Hepatocyte (in vitro differentiated cells): Measurements from ENCODE around the gene CACNA1C. TPM values are rescaled to one million over a fixed set of nuclear protein-coding genes. Genes with fewer than 3 reads are reported as not detected.

ENCODE experiments used
- DNase-seq: peaks from one replicate; pipeline ENCODE4 v3.0.0-alpha.2; 2016; ENCODE audit warnings: low spot score
- H2AFZ ChIP-seq: fragments of 200-600 bp; sonication (generic); 2 replicates; pipeline ENCODE4 v1.6.0; 2016; ENCODE audit warnings: antibody characterized with exemption, mild to moderate bottlenecking
- H3K27ac ChIP-seq: fragments of 200-600 bp; sonication (generic); 2 replicates; pipeline ENCODE4 v1.5.1; 2016; ENCODE audit warnings: mild to moderate bottlenecking
- H3K27me3 ChIP-seq: fragments of 200-600 bp; sonication (generic); 2 replicates; pipeline ENCODE4 v1.6.1; 2016
- H3K36me3 ChIP-seq: fragments of 200-600 bp; sonication (generic); replicated peaks from 2 replicates; pipeline ENCODE4 v1.5.1; 2016; ENCODE audit warnings: low read depth; ENCODE audit not compliant: insufficient read depth
- H3K4me1 ChIP-seq: fragments of 200-600 bp; sonication (generic); 2 replicates; pipeline ENCODE4 v1.5.1; 2016; ENCODE audit warnings: mild to moderate bottlenecking, moderate library complexity; ENCODE audit not compliant: insufficient read depth
- H3K4me2 ChIP-seq: fragments of 200-600 bp; sonication (generic); 2 replicates; pipeline ENCODE4 v1.6.0; 2016
- H3K4me3 ChIP-seq: fragments of 200-600 bp; sonication (generic); 2 replicates; pipeline ENCODE4 v1.5.1; 2016; ENCODE audit warnings: mild to moderate bottlenecking
- H3K79me2 ChIP-seq: fragments of 200-600 bp; sonication (generic); 2 replicates; pipeline ENCODE4 v1.6.0; 2017; ENCODE audit warnings: mild to moderate bottlenecking
- H3K9me2 ChIP-seq: fragments of 200-600 bp; sonication (generic); replicated peaks from 2 replicates; pipeline ENCODE4 v1.6.0; 2017; ENCODE audit warnings: mild to moderate bottlenecking; ENCODE audit not compliant: insufficient read depth
- H3K9me3 ChIP-seq: fragments of 200-600 bp; sonication (generic); 2 replicates; pipeline ENCODE4 v1.5.1; 2016; ENCODE audit warnings: low read depth, mild to moderate bottlenecking
- H4K20me1 ChIP-seq: fragments of 200-600 bp; sonication (generic); 2 replicates; pipeline ENCODE4 v1.6.0; 2016; ENCODE audit warnings: mild to moderate bottlenecking; ENCODE audit not compliant: insufficient read depth, poor library complexity, severe bottlenecking
- CTCF ChIP-seq: fragments of 200-600 bp; sonication (generic); IDR thresholded peaks from 2 replicates; pipeline ENCODE4 v1.5.1; 2016; ENCODE audit warnings: antibody characterized with exemption, mild to moderate bottlenecking; ENCODE audit not compliant: poor library complexity
- EZH2 ChIP-seq: fragments of 200-600 bp; sonication (generic); IDR thresholded peaks from 2 replicates; pipeline ENCODE4 v1.6.1; 2016; ENCODE audit warnings: antibody characterized with exemption, mild to moderate bottlenecking, borderline replicate concordance
- EZH2phosphoT487 ChIP-seq: fragments of 200-600 bp; sonication (generic); IDR thresholded peaks from one replicate; pipeline ENCODE4 v1.6.1; 2018; ENCODE audit warnings: antibody characterized with exemption, mild to moderate bottlenecking, low read depth, moderate library complexity; ENCODE audit not compliant: unreplicated experiment, severe bottlenecking
- WGBS: methylation state at CpG from one replicate; pipeline ENCODE4 v1.1.6; 2016; ENCODE audit warnings: low lambda C conversion rate; ENCODE audit errors: missing lambda C conversion rate; 5-methylcytosine and 5-hydroxymethylcytosine counted together
- polyA plus RNA-seq: library from polyadenylated mRNA; unstranded; fragments of >200 nt; fragmentation: Nextera tagmentation; extraction: Ambion mirVana; gene quantifications from 2 replicates; pipeline ENCODE4 v1.2.1, GENCODE V29; 2016
- total RNA-seq: library from RNA; depleted of rRNA; stranded (reverse); fragments of >200 nt; gene quantifications from 2 replicates; pipeline ENCODE4 v1.2.3, GENCODE V29; 2014

The CACNA1C gene
- total and polyA plus RNA-seq, 2 experiments from 2014 or later = 3.2 to 4.0 TPM

- WGBS = 95% methylated on average over 3 of the region's 3 CpGs
- TF ChIP-seq EZH2 (no peak), CTCF (no peak), EZH2phosphoT487 (no peak)
- Histone ChIP-seq H2AFZ (no peak overlapping the region), H3K9me2 (no peaks in the 10 kb centered on the region), H3K9me3 (no peaks in the 10 kb centered on the region), H3K4me1 (no peaks in the 10 kb centered on the region), H3K36me3 (no peaks in the 10 kb centered on the region), H3K4me3 (no peak overlapping the region), H4K20me1 (no peaks in the 10 kb centered on the region), H3K27me3 (no peaks in the 10 kb centered on the region), H3K79me2 (no peaks in the 10 kb centered on the region), H3K27ac (no peak overlapping the region), H3K4me2 (no peak overlapping the region)
- DNase-seq = no peak
Measured at GRCh38 chr12:2233034-2233433, 180.2 kb downstream of the CACNA1C start.

GRCh38 chr12:2234091-2234490 is 181.3 kb downstream of the CACNA1C start:
- Histone ChIP-seq H3K9me3 (no peaks in the 10 kb centered on the region), H3K79me2 (no peaks in the 10 kb centered on the region), H3K4me2 (no peak overlapping the region), H3K4me3 (no peak overlapping the region), H3K27ac (no peak overlapping the region), H3K27me3 (no peaks in the 10 kb centered on the region), H3K36me3 (no peaks in the 10 kb centered on the region), H2AFZ (no peak overlapping the region), H3K4me1 (no peaks in the 10 kb centered on the region), H3K9me2 (no peaks in the 10 kb centered on the region), H4K20me1 (no peaks in the 10 kb centered on the region)
- no peak for DNase-seq
- TF ChIP-seq EZH2phosphoT487 (no peak), EZH2 (no peak), CTCF (no peak)
- 89% methylated on average over 6 of the region's 6 CpGs for WGBS

- no peak overlapping the region for H3K4me2 ChIP-seq
- 91% methylated on average over 10 of the region's 10 CpGs for WGBS
- H2AFZ ChIP-seq = no peak overlapping the region
- no peak overlapping the region for H3K4me3 ChIP-seq
- no peaks in the 10 kb centered on the region for H3K9me2 ChIP-seq
- TF ChIP-seq EZH2 (no peak), CTCF (no peak), EZH2phosphoT487 (no peak)
- H3K79me2 ChIP-seq = no peaks in the 10 kb centered on the region
- H3K36me3 ChIP-seq = no peaks in the 10 kb centered on the region
- H3K27me3 ChIP-seq = no peaks in the 10 kb centered on the region
- no peaks in the 10 kb centered on the region for H3K4me1 ChIP-seq
- no peaks in the 10 kb centered on the region for H4K20me1 ChIP-seq
- no peaks in the 10 kb centered on the region for H3K9me3 ChIP-seq
- H3K27ac ChIP-seq = no peak overlapping the region
- no peak for DNase-seq
Measured at GRCh38 chr12:2234646-2235350, 182.0 kb downstream of the CACNA1C start.
